Vagina (tissue), 2 donors: ENCODE measurements around the gene MIGA2.

Experiments used
- POLR2AphosphoS5 ChIP-seq, 2 donors: sonication (generic); formaldehyde crosslinking; IDR thresholded peaks; one replicate each; pipeline ENCODE4 v1.9.0; 2017; ENCODE audit warnings: antibody characterized with exemption in 2 of 2, mild to moderate bottlenecking in 2 of 2, low read depth in 1 of 2; ENCODE audit not compliant: insufficient read depth in 1 of 2
- TF ChIP-seq, protein P1 (sequence below), 3 experiments: fragments of 450-650 bp in 2 of 3; fragments of 200-600 bp in 1 of 3; sonication (generic) in 1 of 3; IDR thresholded peaks; one replicate each; pipeline ENCODE4 v1.5.1; 2017 to 2019; ENCODE audit warnings: antibody characterized with exemption in 3 of 3, mild to moderate bottlenecking in 2 of 3, moderate library complexity in 2 of 3

DNA sequence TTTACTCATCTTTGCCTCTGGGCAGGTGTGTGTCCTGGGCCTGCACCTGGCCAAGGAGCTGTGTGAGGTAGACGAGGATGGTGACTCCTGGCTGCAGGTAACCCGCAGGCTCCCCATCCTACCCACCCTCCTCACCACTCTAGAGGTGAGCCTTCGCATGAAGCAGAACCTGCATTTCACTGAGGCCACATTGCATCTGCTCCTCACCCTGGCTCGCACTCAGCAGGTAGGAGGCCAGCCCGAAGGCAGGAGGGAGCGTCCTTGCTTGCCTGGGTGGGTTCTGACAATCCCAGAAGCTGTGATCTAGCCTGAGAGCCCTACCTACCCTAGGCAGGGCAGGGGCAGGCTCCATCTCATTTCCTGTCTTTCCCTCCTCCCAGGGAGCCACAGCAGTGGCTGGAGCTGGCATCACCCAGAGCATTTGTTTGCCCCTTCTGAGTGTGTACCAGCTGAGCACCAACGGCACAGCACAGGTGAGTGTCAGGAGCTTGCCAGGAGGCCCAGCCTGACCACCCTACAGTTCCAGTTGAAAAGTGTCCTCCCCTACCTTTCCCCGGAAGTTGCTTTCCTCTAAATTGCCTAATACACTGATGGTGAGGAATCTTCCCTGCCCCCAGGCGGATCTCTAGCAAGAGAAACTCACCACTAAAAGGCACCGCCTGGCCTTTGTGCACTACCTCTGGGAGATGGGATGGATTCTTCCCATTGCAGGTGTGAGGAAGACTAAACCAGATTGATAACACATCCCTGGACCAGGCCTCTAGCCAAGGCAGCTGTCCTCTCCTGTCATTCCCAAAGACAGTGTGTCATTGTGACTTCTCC lies 34.7 kb upstream of the MIGA2 start:
- TF ChIP-seq, protein P1, sequence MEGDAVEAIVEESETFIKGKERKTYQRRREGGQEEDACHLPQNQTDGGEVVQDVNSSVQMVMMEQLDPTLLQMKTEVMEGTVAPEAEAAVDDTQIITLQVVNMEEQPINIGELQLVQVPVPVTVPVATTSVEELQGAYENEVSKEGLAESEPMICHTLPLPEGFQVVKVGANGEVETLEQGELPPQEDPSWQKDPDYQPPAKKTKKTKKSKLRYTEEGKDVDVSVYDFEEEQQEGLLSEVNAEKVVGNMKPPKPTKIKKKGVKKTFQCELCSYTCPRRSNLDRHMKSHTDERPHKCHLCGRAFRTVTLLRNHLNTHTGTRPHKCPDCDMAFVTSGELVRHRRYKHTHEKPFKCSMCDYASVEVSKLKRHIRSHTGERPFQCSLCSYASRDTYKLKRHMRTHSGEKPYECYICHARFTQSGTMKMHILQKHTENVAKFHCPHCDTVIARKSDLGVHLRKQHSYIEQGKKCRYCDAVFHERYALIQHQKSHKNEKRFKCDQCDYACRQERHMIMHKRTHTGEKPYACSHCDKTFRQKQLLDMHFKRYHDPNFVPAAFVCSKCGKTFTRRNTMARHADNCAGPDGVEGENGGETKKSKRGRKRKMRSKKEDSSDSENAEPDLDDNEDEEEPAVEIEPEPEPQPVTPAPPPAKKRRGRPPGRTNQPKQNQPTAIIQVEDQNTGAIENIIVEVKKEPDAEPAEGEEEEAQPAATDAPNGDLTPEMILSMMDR (IDR thresholded peaks at IDR 0.05) = no peak
- no peak for TF ChIP-seq POLR2AphosphoS5 (IDR thresholded peaks at IDR 0.05; ENCODE audit: insufficient read depth in 1 of 2, low read depth in 1 of 2)
